ENCODE data around the gene SHPK.
A peak's percentile ranks its signal among the peaks of the same experiment; 100 is the strongest.
"Not testable (repeated sequence)": the region's sequence is repeated elsewhere in the genome, so short reads cannot be mapped to it uniquely, and the experiment has no call there.

Gene SHPK

DNA sequence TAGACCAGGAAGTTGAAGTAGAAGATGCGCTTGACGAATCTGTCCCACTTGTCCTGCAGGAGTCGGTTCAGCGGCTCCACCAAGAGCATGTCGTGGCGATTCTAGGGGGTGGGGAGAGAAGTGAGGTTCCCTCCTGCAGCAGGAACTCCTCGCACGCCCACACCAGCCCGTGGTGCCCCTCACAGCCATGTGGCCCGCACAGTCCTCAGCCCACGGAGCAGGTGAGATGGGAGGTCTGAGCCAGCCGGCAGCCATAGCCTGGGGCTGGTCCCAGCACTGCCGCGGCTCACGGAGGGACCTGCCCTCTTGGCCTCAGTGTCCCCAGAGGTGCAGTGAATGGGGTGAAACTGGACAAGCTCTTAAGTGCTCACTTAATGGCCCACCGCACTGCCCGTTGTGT, 50.2 kb downstream of the SHPK start:
- DNase-seq = no peak

DNA sequence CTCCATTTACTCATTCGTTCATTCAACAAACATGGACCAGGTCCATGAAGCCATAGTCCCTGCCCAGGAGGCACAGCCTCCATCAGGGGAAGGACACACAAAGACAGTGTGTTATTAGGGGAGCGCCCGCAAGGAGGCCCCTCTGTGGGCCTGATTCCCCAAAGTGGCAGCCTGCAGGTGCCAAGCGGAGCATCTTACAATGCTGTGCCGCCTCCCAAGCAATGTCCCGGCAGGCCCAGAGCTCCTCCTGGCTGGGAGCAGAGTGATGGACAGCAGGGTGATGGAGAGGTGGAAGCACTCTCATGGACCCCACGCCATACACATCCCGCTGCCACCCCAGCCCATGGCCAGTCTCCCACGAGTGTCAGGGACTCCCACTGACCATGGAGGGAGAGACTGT, 52.6 kb downstream of the SHPK start:
- DNase-seq = no peak

- no peak for DNase-seq
Measured at GRCh38 chr17:3582915-3583314, 53.1 kb downstream of the SHPK start.

DNA sequence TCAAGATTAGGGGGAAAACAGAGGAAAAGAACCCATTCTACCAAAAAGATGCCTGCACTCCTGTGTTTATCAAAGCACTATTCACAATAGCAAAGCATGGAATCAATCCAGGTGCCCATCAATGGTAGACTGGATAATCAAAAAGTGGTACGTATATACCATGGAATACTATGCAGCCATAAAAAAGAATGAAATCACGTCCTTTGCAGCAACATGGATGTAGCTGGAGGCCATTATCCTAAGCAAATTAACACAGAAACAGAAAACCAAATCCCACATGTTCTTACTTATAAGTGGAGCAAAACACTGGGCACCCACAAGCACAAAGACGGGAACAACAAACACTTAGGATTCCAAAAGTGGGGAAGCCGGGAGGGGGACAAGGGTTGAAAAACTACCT, 57.4 kb downstream of the SHPK start:
- DNase-seq = not testable (repeated sequence)

GRCh38 chr17:3576970-3577369, 59.1 kb downstream of the SHPK start:
- no peak for DNase-seq

GRCh38 chr17:3575511-3575910, 60.5 kb downstream of the SHPK start:
- DNase-seq = no peak

- no peak for DNase-seq
Measured at GRCh38 chr17:3574231-3574630, 61.8 kb downstream of the SHPK start.

DNA sequence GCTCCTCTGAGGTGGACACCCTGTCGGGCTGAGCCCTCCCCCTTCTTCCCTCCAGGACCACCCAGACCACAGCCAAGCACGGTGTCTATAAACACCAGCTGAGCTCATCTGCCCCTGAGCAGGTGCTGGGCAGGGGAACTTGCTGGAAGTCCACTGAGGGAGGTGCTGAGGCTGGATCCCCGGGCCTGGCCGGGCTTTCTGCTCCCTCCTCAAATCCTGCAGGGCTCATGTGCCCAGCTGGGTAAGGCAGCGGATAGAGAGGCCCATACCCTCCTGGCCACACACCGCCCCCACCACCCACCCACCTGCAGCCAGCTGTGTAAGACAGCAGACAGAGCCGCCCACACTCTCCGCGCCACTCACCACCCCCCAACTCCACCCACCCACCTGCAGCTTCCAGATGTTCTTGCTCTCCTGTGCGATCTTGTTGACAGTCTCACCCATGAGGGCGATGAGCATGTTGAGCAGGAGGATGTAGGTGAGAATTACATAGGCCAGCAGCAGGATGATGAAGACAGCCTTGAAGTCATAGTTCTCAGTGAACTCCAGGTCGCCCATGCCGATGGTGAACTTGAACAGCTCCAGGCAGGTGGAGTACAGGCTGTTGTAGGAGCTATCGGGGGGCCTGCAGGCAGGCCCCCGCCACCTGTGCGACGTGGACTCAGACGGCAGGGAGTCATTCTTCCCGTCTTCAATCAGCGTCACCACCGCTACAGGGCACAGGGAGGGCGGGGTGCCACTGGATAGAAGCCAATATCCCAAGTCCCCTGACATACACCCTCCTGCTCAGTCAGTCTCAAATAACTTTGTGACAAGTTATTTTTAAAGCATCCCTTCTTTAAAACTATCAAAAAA, 62.6 kb downstream of the SHPK start:
- no peak for DNase-seq

- no peak for DNase-seq
Measured at GRCh38 chr17:3572231-3572630, 63.8 kb downstream of the SHPK start.

GRCh38 chr17:3571043-3571900, 64.8 kb downstream of the SHPK start:
- no peak for DNase-seq

DNA sequence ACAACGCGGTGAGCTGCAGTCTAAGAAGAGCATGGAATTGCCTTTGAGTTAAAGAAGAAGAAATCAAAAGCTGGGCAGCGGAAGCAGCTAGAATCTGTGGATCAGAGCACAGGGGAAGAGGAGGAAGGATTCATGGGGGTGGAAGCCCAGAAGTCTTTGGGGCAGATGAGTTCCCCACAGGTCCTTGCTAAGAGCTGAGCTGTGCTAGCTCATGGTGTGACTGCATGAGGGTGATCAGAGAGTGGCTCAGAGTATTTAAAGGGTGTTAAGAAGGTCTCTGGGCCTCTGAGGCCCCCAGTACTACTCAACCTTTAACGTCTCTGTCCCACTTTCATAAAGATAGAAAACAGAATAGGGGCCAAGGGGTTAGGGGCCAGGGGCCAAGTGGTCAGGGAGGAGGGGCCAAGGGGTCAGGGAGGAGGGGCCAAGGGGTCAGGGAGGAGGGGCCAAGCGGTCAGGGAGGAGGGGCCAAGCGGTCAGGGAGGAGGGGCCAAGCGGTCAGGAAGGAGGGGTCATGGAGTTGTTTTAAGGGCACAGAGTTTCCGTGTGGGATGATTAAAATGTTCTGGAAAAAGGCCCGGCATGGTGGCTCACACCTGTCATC, 66.4 kb downstream of the SHPK start:
- DNase-seq = no peak

DNA sequence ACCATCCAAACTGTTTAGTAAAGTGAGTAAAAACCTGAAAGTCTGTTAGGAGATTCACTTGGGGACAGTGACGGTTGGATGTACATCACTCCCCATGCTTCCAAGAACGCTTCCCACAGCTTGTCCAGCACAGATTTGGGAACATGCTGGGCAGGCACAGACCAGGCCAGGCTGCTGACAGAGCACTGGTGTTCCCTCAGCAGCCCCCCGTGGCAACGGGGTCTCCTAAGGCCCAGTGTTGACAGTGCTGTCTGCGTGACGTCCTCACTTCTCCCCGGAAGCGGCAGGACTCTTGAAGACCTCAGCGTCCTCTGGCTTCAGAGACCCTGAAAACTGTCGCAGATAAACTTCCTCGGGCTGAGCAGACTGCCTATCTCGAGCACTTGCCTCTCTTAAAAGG, 69.5 kb downstream of the SHPK start:
- no peak for DNase-seq

GRCh38 chr17:3565143-3565542, 70.9 kb downstream of the SHPK start:
- no peak for DNase-seq

- DNase-seq = not testable (repeated sequence)
Measured at GRCh38 chr17:3564241-3564640, 71.8 kb downstream of the SHPK start.

- no peak for DNase-seq
Measured at GRCh38 chr17:3559270-3559645, 76.8 kb downstream of the SHPK start.

DNA sequence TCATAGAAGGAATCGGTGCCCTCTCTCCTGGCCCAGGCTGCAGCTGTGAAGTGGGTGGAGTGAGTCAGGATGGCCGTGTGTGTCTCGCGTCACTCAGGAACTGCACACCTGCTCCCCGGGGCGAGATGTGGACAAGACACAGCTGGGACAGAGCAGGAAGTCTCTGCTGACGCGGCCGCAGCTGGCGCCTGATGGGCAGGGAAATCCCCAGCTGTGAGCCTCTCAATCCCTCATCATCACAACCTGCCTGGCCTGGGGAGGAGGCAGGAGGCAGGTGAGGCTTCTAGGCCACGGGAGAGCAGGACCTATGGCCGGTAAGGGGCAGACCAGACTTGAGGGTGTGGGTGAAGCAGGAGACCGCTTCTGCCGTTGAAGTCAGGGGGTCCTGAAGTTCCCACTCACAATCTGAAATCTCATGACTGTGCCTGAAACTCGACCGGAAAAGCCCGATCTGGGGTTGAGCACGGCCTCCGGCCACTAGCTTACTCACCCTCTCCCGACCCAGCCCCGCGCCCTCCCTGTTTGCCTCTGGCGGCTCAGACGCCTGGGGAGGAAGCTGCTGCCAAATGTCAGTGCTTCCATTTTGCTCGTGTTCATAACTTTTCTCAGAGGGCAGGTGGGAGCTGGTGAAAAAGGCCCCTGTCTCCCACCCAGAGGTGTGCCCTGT, 77.3 kb downstream of the SHPK start:
- DNase-seq = peak in 1 of 2 experiments; percentile 1
